HepG2 (cell line): ENCODE measurements around the gene OPRL1. TPM values are rescaled to one million over a fixed set of nuclear protein-coding genes. Genes with fewer than 3 reads are reported as not detected.
A peak's percentile ranks its signal among the peaks of the same experiment; 100 is the strongest.

Experiments used
- HNRNPL ChIP-seq: fragments of 200-400 bp; formaldehyde crosslinking; IDR thresholded peaks from 2 replicates; pipeline ENCODE4 v1.6.1; 2017; ENCODE audit warnings: mild to moderate bottlenecking, low read depth, low read length
- NCOA5 ChIP-seq: sonication (generic); formaldehyde crosslinking; IDR thresholded peaks from 2 replicates; pipeline ENCODE4 v1.4.0; 2020; ENCODE audit warnings: missing genetic modification reagents
- NONO ChIP-seq, 2 experiments: fragments of 450-650 bp in 1 of 2; sonication (generic) in 1 of 2; formaldehyde crosslinking in 1 of 2; IDR thresholded peaks in 1 of 2; conservative IDR thresholded peaks in 1 of 2; 2 replicates each; pipeline versions ENCODE4 v1.6.1 to v1.8.0; 2017 to 2022; ENCODE audit warnings: mild to moderate bottlenecking in 1 of 2, missing genetic modification reagents in 1 of 2, moderate library complexity in 1 of 2
- PITX1 ChIP-seq: sonication (generic); formaldehyde crosslinking; IDR thresholded peaks from 2 replicates; pipeline ENCODE4 v1.5.1; 2020; ENCODE audit warnings: mild to moderate bottlenecking, missing genetic modification reagents
- PRPF4 ChIP-seq: fragments of 200-400 bp; formaldehyde crosslinking; IDR thresholded peaks from 2 replicates; pipeline ENCODE4 v1.6.1; 2016; ENCODE audit warnings: low read length, low read depth; ENCODE audit not compliant: poor library complexity, severe bottlenecking
- RBM22 ChIP-seq: fragments of 200-400 bp; formaldehyde crosslinking; optimal IDR thresholded peaks from 2 replicates; pipeline ENCODE3; 2017; ENCODE audit warnings: mild to moderate bottlenecking, low read length, moderate library complexity
- SNAI1 ChIP-seq: sonication (generic); formaldehyde crosslinking; IDR thresholded peaks from 2 replicates; pipeline ENCODE4 v1.5.0; 2020; ENCODE audit warnings: mild to moderate bottlenecking, missing genetic modification reagents, borderline replicate concordance
- TEAD3 ChIP-seq: optimal IDR thresholded peaks from 2 replicates; pipeline ENCODE3; 2016; ENCODE audit warnings: borderline replicate concordance
- ZNF101 ChIP-seq: sonication (generic); formaldehyde crosslinking; IDR thresholded peaks from 2 replicates; pipeline ENCODE4 v1.4.0; 2020; ENCODE audit warnings: mild to moderate bottlenecking, low read depth, missing genetic modification reagents, borderline replicate concordance
- ZNF552 ChIP-seq: sonication (generic); formaldehyde crosslinking; IDR thresholded peaks from 2 replicates; pipeline ENCODE4 v1.9.0; 2022; ENCODE audit warnings: missing genetic modification reagents, mild to moderate bottlenecking, borderline replicate concordance
- ZNF556 ChIP-seq: sonication (generic); formaldehyde crosslinking; IDR thresholded peaks from 2 replicates; pipeline ENCODE4 v1.4.0; 2020; ENCODE audit warnings: mild to moderate bottlenecking, missing genetic modification reagents, borderline replicate concordance
- ZNF75D ChIP-seq: sonication (generic); formaldehyde crosslinking; IDR thresholded peaks from 2 replicates; pipeline ENCODE4 v1.8.1; 2023; ENCODE audit warnings: missing genetic modification reagents, mild to moderate bottlenecking, borderline replicate concordance
- polyA plus RNA-seq, 8 experiments: library from polyadenylated mRNA; depleted of rRNA in 3 of 8; stranded (reverse) in 7 of 8; unstranded in 1 of 8; fragments of >200 nt; fragmentation: Illumina TruSeq in 4 of 8; extraction: Trizol in 4 of 8; gene quantifications; 2 replicates each; pipeline versions ENCODE4 v1.2.1 to v1.2.3, GENCODE V29; 2011 to 2016; ENCODE audit warnings: low read depth in 4 of 8, missing spikeins in 1 of 8, mixed read lengths in 1 of 8; ENCODE audit not compliant: insufficient read depth in 1 of 8
- total RNA-seq, 5 experiments: library from RNA; depleted of rRNA; stranded (reverse); fragments of >200 nt; fragmentation: Illumina TruSeq; extraction: Trizol; gene quantifications; 2 replicates each; pipeline ENCODE4 v1.2.3, GENCODE V29; 2016; ENCODE audit warnings: low read depth in 1 of 5
- TF ChIP-seq, protein P1 (sequence below), 2 experiments: sonication (generic) in 1 of 2; formaldehyde crosslinking in 1 of 2; IDR thresholded peaks; 2 replicates each; pipeline versions ENCODE4 v1.4.0 to v1.6.1; 2018 to 2020; ENCODE audit warnings: missing genetic modification reagents in 2 of 2, borderline replicate concordance in 1 of 2, low read depth in 1 of 2, mild to moderate bottlenecking in 1 of 2, missing biosample characterization in 1 of 2
- TF ChIP-seq, protein P2 (sequence below): sonication (generic); formaldehyde crosslinking; conservative IDR thresholded peaks from 2 replicates; pipeline ENCODE4 v1.8.0; 2022; ENCODE audit warnings: low read depth, missing genetic modification reagents
- TF ChIP-seq, protein P3 (sequence below): sonication (generic); formaldehyde crosslinking; IDR thresholded peaks from 2 replicates; pipeline ENCODE4 v1.4.0; 2020; ENCODE audit warnings: low read depth, mild to moderate bottlenecking, missing genetic modification reagents
- TF ChIP-seq, protein P4 (sequence below): fragments of 450-650 bp; IDR thresholded peaks from 2 replicates; pipeline ENCODE4 v1.6.1; 2016
- TF ChIP-seq, protein P5 (sequence below): sonication (generic); formaldehyde crosslinking; IDR thresholded peaks from 2 replicates; pipeline ENCODE4 v1.5.0; 2020; ENCODE audit warnings: missing genetic modification reagents
- TF ChIP-seq, protein P6 (sequence below): sonication (generic); formaldehyde crosslinking; conservative IDR thresholded peaks from 2 replicates; pipeline ENCODE4 v1.8.1; 2023; ENCODE audit warnings: missing genetic modification reagents

OPRL1 gene
- total and polyA plus RNA-seq, 2 of the 13 experiments (the other 11 are each of a cell fraction or from before 2014, with no cell fraction given): 0.35 to 0.71 TPM

DNA sequence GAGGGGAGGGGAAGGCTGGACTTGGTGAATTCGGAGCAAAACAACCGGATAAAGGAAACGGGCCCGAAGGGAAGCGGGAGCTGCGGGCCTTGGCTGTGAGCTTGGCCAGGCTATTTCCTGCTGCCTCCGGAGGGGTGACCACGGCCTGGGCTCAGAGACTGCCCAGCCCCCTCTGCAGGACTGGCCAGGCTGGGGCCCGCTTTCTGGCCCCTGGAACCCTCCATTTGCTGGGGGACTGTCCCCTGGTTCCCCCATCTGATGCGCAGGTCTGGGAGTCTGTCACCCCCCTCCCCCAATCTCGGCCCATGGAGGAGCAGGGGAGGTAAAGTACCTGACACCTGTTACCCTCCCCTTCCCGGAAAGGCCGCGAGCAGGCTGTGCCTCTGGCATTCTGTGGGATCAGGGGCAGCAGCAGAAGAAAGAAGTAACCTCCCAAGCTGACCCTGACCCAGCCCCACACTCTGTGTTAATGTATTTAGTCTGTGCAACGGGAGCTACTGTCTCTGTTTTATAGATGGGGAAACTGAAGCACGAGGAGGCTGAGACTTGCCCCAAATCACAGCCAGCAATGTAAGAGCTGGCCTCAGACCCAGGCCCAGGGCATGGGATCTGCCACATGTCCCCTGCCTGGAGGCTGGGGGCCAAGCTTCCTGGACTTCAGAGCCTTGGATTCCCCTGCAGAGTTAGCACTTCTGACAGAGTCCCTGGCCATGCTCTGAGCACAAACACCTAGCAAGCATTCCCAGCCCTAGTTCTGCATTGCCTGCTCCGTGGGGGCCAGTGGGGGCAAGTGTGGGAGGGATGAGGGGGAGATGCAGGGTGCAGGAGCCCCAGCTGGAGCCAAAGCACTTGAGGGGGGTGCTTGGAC lies 40.4 kb upstream of the OPRL1 start (continued):
- TF ChIP-seq, protein P1, sequence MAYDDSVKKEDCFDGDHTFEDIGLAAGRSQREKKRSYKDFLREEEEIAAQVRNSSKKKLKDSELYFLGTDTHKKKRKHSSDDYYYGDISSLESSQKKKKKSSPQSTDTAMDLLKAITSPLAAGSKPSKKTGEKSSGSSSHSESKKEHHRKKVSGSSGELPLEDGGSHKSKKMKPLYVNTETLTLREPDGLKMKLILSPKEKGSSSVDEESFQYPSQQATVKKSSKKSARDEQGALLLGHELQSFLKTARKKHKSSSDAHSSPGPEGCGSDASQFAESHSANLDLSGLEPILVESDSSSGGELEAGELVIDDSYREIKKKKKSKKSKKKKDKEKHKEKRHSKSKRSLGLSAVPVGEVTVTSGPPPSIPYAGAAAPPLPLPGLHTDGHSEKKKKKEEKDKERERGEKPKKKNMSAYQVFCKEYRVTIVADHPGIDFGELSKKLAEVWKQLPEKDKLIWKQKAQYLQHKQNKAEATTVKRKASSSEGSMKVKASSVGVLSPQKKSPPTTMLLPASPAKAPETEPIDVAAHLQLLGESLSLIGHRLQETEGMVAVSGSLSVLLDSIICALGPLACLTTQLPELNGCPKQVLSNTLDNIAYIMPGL (CRISPR knock-in tag; IDR thresholded peaks at IDR 0.05; ENCODE audit: borderline replicate concordance in 1 of 2, low read depth in 1 of 2): peak in 1 of 2 experiments; percentile 2; a peak in 1 of 4 replicates
- TF ChIP-seq ZNF552 (CRISPR knock-in tag) (0 out of 2 replicates have a peak, but pooled peaks have one; percentile 5), RBM22 (no peak), SNAI1 (CRISPR knock-in tag) (no peak), HNRNPL (peak; percentile 7; the same call in 1 of the 2 replicates), TEAD3 (CRISPR knock-in tag) (peak; percentile 11), PITX1 (no peak), ZNF75D (CRISPR knock-in tag) (no peak), PRPF4 (no peak), NCOA5 (no peak), ZNF556 (CRISPR knock-in tag) (0 out of 2 replicates have a peak, but pooled peaks have one; percentile 8), NONO (IDR thresholded peaks at IDR 0.05) (no peak), NONO (CRISPR knock-in tag; conservative IDR thresholded peaks at IDR 0.05) (peak; percentile 46), ZNF101 (peak; percentile 92; the same call in 1 of the 2 replicates)
- TF ChIP-seq, protein P2, sequence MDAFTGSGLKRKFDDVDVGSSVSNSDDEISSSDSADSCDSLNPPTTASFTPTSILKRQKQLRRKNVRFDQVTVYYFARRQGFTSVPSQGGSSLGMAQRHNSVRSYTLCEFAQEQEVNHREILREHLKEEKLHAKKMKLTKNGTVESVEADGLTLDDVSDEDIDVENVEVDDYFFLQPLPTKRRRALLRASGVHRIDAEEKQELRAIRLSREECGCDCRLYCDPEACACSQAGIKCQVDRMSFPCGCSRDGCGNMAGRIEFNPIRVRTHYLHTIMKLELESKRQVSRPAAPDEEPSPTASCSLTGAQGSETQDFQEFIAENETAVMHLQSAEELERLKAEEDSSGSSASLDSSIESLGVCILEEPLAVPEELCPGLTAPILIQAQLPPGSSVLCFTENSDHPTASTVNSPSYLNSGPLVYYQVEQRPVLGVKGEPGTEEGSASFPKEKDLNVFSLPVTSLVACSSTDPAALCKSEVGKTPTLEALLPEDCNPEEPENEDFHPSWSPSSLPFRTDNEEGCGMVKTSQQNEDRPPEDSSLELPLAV (CRISPR knock-in tag): no peak
- TF ChIP-seq, protein P3, sequence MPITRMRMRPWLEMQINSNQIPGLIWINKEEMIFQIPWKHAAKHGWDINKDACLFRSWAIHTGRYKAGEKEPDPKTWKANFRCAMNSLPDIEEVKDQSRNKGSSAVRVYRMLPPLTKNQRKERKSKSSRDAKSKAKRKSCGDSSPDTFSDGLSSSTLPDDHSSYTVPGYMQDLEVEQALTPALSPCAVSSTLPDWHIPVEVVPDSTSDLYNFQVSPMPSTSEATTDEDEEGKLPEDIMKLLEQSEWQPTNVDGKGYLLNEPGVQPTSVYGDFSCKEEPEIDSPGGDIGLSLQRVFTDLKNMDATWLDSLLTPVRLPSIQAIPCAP: 0 out of 2 replicates have a peak, but pooled peaks have one; percentile 56
- TF ChIP-seq, protein P4, sequence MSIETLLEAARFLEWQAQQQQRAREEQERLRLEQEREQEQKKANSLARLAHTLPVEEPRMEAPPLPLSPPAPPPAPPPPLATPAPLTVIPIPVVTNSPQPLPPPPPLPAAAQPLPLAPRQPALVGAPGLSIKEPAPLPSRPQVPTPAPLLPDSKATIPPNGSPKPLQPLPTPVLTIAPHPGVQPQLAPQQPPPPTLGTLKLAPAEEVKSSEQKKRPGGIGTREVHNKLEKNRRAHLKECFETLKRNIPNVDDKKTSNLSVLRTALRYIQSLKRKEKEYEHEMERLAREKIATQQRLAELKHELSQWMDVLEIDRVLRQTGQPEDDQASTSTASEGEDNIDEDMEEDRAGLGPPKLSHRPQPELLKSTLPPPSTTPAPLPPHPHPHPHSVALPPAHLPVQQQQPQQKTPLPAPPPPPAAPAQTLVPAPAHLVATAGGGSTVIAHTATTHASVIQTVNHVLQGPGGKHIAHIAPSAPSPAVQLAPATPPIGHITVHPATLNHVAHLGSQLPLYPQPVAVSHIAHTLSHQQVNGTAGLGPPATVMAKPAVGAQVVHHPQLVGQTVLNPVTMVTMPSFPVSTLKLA: no peak
- TF ChIP-seq, protein P5, sequence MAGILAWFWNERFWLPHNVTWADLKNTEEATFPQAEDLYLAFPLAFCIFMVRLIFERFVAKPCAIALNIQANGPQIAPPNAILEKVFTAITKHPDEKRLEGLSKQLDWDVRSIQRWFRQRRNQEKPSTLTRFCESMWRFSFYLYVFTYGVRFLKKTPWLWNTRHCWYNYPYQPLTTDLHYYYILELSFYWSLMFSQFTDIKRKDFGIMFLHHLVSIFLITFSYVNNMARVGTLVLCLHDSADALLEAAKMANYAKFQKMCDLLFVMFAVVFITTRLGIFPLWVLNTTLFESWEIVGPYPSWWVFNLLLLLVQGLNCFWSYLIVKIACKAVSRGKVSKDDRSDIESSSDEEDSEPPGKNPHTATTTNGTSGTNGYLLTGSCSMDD (CRISPR knock-in tag): no peak
- TF ChIP-seq, protein P6, sequence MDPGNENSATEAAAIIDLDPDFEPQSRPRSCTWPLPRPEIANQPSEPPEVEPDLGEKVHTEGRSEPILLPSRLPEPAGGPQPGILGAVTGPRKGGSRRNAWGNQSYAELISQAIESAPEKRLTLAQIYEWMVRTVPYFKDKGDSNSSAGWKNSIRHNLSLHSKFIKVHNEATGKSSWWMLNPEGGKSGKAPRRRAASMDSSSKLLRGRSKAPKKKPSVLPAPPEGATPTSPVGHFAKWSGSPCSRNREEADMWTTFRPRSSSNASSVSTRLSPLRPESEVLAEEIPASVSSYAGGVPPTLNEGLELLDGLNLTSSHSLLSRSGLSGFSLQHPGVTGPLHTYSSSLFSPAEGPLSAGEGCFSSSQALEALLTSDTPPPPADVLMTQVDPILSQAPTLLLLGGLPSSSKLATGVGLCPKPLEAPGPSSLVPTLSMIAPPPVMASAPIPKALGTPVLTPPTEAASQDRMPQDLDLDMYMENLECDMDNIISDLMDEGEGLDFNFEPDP: 0 out of 2 replicates have a peak, but pooled peaks have one; percentile 19
